ENCODE measurements around the gene SCAMP3.

DNA sequence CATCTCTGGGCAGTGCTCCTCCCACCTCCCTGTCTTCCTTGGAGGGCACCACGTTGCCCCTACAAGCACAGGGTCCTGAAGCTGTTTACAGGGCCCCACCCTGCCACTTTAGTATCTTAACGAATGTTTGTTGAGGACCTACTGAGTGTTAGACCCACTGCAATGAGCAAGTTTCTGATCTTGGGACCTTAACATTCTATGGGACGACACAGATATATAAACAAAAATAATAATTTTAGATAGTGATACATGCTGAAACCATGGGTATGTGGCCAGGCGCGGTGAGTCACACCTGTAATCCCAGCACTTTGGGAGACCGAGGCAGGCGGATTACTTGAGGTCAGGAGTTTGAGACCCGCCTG lies 17.0 kb downstream of the SCAMP3 start:
- TF ChIP-seq CTCF (IDR thresholded peaks at IDR 0.05) (no peak), EP300 (IDR thresholded peaks at IDR 0.05) (no peak), POLR2AphosphoS5 (IDR thresholded peaks at IDR 0.05) (no peak)

Measured in stomach (tissue), 4 donors.